HFF-Myc (cell line): ENCODE measurements around the gene PLEKHA8.

Experiments
- DNase-seq: peaks from one replicate; pipeline ENCODE4 v3.0.0-alpha.2; 2011; ENCODE audit warnings: low read depth; ENCODE audit errors: extremely low read depth
- H3K4me3 ChIP-seq: replicated peaks from 2 replicates; pipeline ENCODE4 v1.5.1; 2011; ENCODE audit warnings: low read depth, mild to moderate bottlenecking, control low read depth, low read length
- TF ChIP-seq, protein P1 (sequence below): IDR thresholded peaks from 2 replicates; pipeline ENCODE4 v1.5.1; 2012; ENCODE audit warnings: mild to moderate bottlenecking, low read depth, low read length, control low read depth; ENCODE audit errors: missing control alignments

Gene PLEKHA8

DNA sequence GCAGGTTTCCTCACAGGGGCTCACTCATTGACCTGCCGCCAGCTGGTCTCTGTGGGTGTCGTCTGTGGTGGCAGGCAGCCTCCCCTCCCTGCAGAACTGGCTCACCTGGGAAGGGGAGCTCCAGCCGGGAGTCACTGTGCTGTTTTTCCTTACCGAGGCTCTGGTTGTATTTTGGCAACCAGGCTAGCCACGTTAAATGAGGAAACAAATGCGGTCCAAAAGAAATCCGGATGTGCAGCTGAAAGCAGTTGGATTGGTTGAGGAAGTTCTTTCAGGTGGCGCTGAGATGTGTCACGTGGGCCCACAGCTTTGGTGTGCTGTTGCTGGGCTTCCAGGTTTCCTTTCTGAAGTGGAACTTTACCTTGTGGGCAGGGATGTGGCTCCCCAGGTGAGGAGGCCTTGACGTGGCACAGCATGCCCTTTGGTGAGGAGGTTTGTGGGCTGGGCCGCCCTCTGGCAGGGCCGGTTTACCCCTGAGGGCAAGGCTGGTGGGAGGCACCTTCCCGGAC lies 120.8 kb downstream of the PLEKHA8 start:
- TF ChIP-seq, protein P1, sequence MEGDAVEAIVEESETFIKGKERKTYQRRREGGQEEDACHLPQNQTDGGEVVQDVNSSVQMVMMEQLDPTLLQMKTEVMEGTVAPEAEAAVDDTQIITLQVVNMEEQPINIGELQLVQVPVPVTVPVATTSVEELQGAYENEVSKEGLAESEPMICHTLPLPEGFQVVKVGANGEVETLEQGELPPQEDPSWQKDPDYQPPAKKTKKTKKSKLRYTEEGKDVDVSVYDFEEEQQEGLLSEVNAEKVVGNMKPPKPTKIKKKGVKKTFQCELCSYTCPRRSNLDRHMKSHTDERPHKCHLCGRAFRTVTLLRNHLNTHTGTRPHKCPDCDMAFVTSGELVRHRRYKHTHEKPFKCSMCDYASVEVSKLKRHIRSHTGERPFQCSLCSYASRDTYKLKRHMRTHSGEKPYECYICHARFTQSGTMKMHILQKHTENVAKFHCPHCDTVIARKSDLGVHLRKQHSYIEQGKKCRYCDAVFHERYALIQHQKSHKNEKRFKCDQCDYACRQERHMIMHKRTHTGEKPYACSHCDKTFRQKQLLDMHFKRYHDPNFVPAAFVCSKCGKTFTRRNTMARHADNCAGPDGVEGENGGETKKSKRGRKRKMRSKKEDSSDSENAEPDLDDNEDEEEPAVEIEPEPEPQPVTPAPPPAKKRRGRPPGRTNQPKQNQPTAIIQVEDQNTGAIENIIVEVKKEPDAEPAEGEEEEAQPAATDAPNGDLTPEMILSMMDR, result no peak
- no peak for DNase-seq

DNA sequence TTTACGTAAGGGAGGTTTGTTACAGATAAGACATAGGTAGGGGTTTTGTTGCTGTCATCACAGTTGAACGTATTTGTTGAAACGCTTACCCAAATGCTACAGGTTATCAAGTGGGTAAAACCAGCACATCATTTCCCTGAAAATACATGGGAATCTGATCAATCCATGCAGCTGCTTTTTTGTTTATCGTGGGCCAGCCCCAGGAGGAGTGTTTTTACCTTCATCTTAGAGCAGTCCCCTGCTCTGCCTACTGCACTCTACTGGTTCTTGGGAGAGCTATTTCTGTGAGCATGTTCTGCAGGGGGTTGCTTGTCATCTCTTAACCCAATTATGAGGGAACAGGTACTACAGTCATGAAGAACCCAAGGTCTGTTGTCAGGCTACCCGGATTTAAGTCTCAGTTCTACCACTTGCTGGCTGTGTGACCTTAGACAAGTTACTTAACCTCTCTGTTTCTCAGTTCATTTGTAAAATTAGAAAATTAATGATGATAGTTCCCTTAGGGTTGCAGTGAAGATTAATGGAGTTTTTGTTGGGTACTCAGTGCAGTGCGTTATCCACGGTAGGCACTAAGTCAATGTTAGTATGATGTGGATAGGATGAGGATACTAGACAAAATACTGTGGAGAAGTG lies 121.5 kb downstream of the PLEKHA8 start:
- TF ChIP-seq, protein P1, result no peak
- DNase-seq, result no peak
- H3K4me3 ChIP-seq, result no peak overlapping the region

More for the DNA sequence above, 120.8 kb downstream of the PLEKHA8 start:
- H3K4me3 ChIP-seq, result no peak overlapping the region

DNA sequence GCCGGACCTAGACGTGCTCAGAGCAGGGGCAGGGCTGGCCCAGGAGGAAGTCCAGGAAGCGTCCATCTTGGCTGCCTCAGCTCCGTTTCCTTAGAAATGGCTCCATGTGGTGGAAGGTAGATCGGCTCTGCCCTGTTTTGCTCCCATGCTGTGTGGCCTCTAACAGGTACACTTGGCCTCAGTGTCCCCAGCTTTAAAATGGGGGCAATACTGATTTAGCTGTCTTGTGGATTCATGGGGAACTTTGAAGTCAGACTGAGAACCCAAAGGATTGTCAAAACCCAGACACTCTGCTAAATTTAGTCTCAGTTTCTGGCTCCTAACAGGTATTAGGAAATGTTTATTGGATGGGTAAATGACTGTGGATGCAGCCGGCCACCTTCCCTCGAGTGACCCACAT lies 122.5 kb downstream of the PLEKHA8 start:
- TF ChIP-seq, protein P1, result no peak
- no peak overlapping the region for H3K4me3 ChIP-seq
- DNase-seq, result no peak

DNA sequence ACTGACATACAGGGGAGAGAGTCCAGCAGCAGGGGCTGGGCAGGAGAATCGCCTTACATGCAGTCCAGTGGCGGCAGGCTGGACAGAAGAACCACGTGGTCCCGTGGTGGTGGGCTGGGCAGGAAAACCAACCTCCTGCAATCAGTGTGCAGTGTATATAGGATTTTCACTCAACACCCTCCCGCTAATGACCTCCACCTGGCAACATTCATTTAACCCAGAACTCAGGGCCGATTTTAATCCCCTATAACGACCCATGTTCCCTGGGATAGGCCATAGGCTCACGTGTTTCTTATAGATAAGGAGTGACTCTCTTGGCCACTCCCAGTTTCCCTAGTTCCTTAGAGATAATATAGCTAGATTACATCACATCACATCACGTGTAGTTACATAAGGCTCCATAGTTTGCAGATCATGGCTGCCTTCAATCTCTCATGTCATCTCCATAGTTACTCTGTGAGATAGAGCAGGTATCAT lies 125.9 kb downstream of the PLEKHA8 start:
- DNase-seq, result no peak
- no peak overlapping the region for H3K4me3 ChIP-seq
- TF ChIP-seq, protein P1, result no peak

DNA sequence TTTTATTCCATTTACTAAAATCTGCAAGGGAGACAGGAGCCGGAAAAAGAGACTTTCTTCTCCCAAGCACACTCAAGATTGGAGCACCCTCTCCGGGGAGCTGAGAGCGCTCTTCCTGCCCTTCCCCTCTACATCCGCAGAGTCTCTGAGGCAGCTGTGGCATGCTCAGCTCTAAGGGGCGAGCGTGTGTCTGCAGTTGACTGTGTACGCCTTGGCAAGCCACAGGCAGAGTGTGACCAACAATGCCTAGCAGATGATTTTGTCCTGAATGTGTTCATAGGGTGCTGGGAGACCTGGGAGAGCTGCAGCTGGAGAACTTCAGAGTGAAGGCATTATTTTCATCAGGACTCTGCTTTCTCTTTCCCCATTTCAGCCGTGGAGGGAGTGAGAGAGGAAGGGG lies 127.3 kb downstream of the PLEKHA8 start:
- TF ChIP-seq, protein P1, result no peak
- DNase-seq, result no peak
- H3K4me3 ChIP-seq, result no peak overlapping the region

DNA sequence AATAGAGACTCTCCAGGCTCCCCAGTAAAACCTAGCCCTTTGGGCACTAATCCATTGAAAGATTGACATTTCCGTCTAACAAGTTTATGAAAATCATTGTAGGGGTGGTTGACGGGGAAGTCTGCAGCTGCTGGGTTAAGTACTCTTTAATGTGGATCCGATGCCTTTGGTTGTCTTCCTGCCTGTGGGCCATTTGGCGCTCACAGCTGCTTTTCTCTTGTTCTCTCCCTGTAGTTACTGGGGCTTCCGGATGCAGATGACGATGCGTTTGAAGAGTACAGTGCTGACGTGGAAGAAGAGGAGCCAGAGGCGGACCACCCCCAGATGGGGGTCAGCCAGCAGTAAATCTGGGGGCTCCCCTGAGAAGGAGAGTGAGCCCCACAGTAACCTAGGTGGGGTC lies 129.0 kb downstream of the PLEKHA8 start:
- TF ChIP-seq, protein P1, result no peak
- no peak overlapping the region for H3K4me3 ChIP-seq
- no peak for DNase-seq
